ENCODE measurements around the gene POLQ. TPM values are rescaled to one million over a fixed set of nuclear protein-coding genes. Genes with fewer than 3 reads are reported as not detected.
A peak's percentile ranks its signal among the peaks of the same experiment; 100 is the strongest.

POLQ gene
- total RNA-seq, 1 experiment from 2014 or later = 12.3 TPM

DNA sequence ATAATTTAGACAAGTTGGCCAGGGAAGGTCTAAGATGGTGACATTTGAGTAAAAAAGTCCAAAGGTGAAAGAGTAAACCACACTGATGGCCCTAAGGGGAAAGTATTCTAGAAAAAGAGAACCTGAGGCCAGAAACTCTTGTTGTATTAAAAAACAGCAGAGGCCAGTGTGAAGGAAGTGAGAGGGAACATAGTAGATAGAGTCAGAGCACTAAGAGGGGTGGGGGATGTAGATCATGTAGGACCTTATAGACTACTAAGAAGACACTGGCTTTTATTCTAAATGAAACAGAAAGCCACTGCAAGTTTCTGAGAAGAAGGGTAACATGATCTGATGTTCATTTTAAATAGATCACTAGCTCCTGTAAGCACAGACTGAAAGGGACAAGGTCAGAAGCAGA is 14.5 kb downstream of the POLQ start:
- H3K27ac ChIP-seq (ENCODE audit: low read depth, low read length) = no peak overlapping the region
- no peaks in the 10 kb centered on the region for H4K20me1 ChIP-seq (ENCODE audit: insufficient read depth)
- no peak for DNase-seq (ENCODE audit: low read depth, low spot score)
- RAD21 ChIA-PET (ENCODE audit: low non-redundant PET in 1 of 2, low total read pairs in 2 of 2, uncharacterized antibody in 2 of 2, unreplicated experiment in 2 of 2) = no interaction called here
- H3K4me1 ChIP-seq (ENCODE audit: control insufficient read depth in 1 of 2, insufficient read depth in 2 of 2, low read length in 2 of 2) = no peaks in the 10 kb centered on the region
- H3K9ac ChIP-seq (ENCODE audit: low read length) = no peak overlapping the region
- no peak overlapping the region for H2AFZ ChIP-seq (ENCODE audit: low read depth, low read length, poor library complexity, severe bottlenecking)
- H3K4me3 ChIP-seq (replicated peaks in 1 of 2; ENCODE audit: low read depth in 1 of 2, low read length in 2 of 2) = no peak overlapping the region
- no peaks in the 10 kb centered on the region for H3K9me3 ChIP-seq (ENCODE audit: control insufficient read depth in 1 of 2, insufficient read depth in 1 of 2, low read depth in 1 of 2, low read length in 2 of 2)
- no peak overlapping the region for H3K4me2 ChIP-seq (ENCODE audit: low read length)
- H3K9me2 ChIP-seq (ENCODE audit: insufficient read depth) = no peaks in the 10 kb centered on the region
- POLR2A ChIA-PET = no interaction called here
- intact Hi-C loops (cut with micrococcal nuclease) = no loop called here
- TF ChIP-seq EGR1 (IDR thresholded peaks at IDR 0.05; ENCODE audit: low read depth) = no peak
- TF ChIP-seq CEBPB (IDR thresholded peaks at IDR 0.05; ENCODE audit: low read depth) = no peak
- TF ChIP-seq, protein P1, sequence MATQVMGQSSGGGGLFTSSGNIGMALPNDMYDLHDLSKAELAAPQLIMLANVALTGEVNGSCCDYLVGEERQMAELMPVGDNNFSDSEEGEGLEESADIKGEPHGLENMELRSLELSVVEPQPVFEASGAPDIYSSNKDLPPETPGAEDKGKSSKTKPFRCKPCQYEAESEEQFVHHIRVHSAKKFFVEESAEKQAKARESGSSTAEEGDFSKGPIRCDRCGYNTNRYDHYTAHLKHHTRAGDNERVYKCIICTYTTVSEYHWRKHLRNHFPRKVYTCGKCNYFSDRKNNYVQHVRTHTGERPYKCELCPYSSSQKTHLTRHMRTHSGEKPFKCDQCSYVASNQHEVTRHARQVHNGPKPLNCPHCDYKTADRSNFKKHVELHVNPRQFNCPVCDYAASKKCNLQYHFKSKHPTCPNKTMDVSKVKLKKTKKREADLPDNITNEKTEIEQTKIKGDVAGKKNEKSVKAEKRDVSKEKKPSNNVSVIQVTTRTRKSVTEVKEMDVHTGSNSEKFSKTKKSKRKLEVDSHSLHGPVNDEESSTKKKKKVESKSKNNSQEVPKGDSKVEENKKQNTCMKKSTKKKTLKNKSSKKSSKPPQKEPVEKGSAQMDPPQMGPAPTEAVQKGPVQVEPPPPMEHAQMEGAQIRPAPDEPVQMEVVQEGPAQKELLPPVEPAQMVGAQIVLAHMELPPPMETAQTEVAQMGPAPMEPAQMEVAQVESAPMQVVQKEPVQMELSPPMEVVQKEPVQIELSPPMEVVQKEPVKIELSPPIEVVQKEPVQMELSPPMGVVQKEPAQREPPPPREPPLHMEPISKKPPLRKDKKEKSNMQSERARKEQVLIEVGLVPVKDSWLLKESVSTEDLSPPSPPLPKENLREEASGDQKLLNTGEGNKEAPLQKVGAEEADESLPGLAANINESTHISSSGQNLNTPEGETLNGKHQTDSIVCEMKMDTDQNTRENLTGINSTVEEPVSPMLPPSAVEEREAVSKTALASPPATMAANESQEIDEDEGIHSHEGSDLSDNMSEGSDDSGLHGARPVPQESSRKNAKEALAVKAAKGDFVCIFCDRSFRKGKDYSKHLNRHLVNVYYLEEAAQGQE (IDR thresholded peaks at IDR 0.05; ENCODE audit: low read depth) = no peak
- H3K79me2 ChIP-seq (ENCODE audit: insufficient read depth, low read length) = peaks cover 12% of the 10 kb centered on the region
- H3K27me3 ChIP-seq (ENCODE audit: insufficient read depth, low read length) = no peaks in the 10 kb centered on the region
- CTCF ChIA-PET = no interaction called here
- H3K36me3 ChIP-seq (ENCODE audit: control insufficient read depth in 1 of 2, insufficient read depth in 2 of 2, low read length in 2 of 2) = peaks cover 15 to 40% of the 10 kb centered on the region in 2 experiments
- no TSS peak for BruUV-seq (replicated peaks)
- no peak for ATAC-seq

DNA sequence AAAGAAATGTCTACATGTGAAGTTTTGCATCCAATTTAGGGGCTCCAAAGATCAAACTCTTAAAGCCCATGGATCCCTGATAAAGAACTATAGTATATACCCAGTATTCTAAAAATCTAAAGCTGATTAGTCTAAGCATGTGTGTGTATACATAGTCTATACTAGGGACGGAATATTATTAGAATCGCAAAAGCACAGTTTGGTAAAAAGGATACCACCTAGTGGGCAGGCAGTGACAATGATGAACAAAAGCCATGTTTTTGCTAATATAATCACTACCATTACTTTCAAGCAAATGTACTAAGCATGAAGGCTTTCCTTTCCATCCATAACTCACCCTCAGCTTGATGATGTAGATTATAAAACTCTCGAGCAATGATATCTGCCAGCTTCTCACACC is 16.5 kb downstream of the POLQ start:
- intact Hi-C loops (cut with micrococcal nuclease) = loop anchor here (1.0 kb wide), 1 partner anchor 968 kb away; no protein-coding TSS in a partner anchor
- H3K4me2 ChIP-seq (ENCODE audit: low read length) = no peak overlapping the region
- no peaks in the 10 kb centered on the region for H3K9me3 ChIP-seq (ENCODE audit: control insufficient read depth in 1 of 2, insufficient read depth in 1 of 2, low read depth in 1 of 2, low read length in 2 of 2)
- H2AFZ ChIP-seq (ENCODE audit: low read depth, low read length, poor library complexity, severe bottlenecking) = no peak overlapping the region
- ChIA-PET POLR2A (no interaction called here), RAD21 (ENCODE audit: low non-redundant PET in 1 of 2, low total read pairs in 2 of 2, uncharacterized antibody in 2 of 2, unreplicated experiment in 2 of 2) (no interaction called here), CTCF (no interaction called here)
- no peaks in the 10 kb centered on the region for H3K9me2 ChIP-seq (ENCODE audit: insufficient read depth)
- no peak overlapping the region for H3K4me3 ChIP-seq (replicated peaks in 1 of 2; ENCODE audit: low read depth in 1 of 2, low read length in 2 of 2)
- DNase-seq (ENCODE audit: low read depth, low spot score) = no peak
- no peak overlapping the region for H3K27ac ChIP-seq (ENCODE audit: low read depth, low read length)
- H3K4me1 ChIP-seq (ENCODE audit: control insufficient read depth in 1 of 2, insufficient read depth in 2 of 2, low read length in 2 of 2) = no peaks in the 10 kb centered on the region
- H3K79me2 ChIP-seq (ENCODE audit: insufficient read depth, low read length) = peaks cover 17% of the 10 kb centered on the region
- TF ChIP-seq, protein P2, sequence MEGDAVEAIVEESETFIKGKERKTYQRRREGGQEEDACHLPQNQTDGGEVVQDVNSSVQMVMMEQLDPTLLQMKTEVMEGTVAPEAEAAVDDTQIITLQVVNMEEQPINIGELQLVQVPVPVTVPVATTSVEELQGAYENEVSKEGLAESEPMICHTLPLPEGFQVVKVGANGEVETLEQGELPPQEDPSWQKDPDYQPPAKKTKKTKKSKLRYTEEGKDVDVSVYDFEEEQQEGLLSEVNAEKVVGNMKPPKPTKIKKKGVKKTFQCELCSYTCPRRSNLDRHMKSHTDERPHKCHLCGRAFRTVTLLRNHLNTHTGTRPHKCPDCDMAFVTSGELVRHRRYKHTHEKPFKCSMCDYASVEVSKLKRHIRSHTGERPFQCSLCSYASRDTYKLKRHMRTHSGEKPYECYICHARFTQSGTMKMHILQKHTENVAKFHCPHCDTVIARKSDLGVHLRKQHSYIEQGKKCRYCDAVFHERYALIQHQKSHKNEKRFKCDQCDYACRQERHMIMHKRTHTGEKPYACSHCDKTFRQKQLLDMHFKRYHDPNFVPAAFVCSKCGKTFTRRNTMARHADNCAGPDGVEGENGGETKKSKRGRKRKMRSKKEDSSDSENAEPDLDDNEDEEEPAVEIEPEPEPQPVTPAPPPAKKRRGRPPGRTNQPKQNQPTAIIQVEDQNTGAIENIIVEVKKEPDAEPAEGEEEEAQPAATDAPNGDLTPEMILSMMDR (IDR thresholded peaks at IDR 0.05 in 2 of 3, conservative IDR thresholded peaks at IDR 0.05 in 1 of 3; ENCODE audit: borderline replicate concordance in 1 of 3, insufficient read depth in 1 of 3, low read depth in 2 of 3, low read length in 2 of 3) = peak; percentile 26 to 54 (median 47); a peak in 5 of 6 replicates
- TF ChIP-seq RAD21 (IDR thresholded peaks at IDR 0.05; ENCODE audit: low read depth) (peak; percentile 40), EGR1 (IDR thresholded peaks at IDR 0.05; ENCODE audit: low read depth) (no peak)
- H3K27me3 ChIP-seq (ENCODE audit: insufficient read depth, low read length) = no peaks in the 10 kb centered on the region
- no peaks in the 10 kb centered on the region for H4K20me1 ChIP-seq (ENCODE audit: insufficient read depth)
- no peak overlapping the region for H3K9ac ChIP-seq (ENCODE audit: low read length)
- no TSS peak for BruUV-seq (replicated peaks)
- peaks cover 8 to 31% of the 10 kb centered on the region in 2 experiments for H3K36me3 ChIP-seq (ENCODE audit: control insufficient read depth in 1 of 2, insufficient read depth in 2 of 2, low read length in 2 of 2)
- no peak for ATAC-seq
